Tibial nerve (tissue), 4 donors: ENCODE data around the gene MNT.

Experiments
- EP300 ChIP-seq, 2 donors: sonication (generic); formaldehyde crosslinking; IDR thresholded peaks; one replicate each; pipeline ENCODE4 v1.6.1; 2017; ENCODE audit warnings: antibody characterized with exemption in 2 of 2, mild to moderate bottlenecking in 1 of 2
- POLR2A ChIP-seq, 2 donors: fragments of 450-650 bp; IDR thresholded peaks; one replicate each; pipeline ENCODE4 v1.6.1; 2017; ENCODE audit warnings: antibody characterized with exemption in 2 of 2, mild to moderate bottlenecking in 2 of 2, moderate library complexity in 2 of 2
- TF ChIP-seq, protein P1 (sequence below), 5 experiments: fragments of 200-600 bp in 3 of 5; fragments of 450-650 bp in 2 of 5; sonication (generic) in 3 of 5; IDR thresholded peaks; one replicate each; pipeline ENCODE4 v1.5.1; 2016 to 2019; ENCODE audit warnings: antibody characterized with exemption in 5 of 5, mild to moderate bottlenecking in 3 of 5, moderate library complexity in 2 of 5

DNA sequence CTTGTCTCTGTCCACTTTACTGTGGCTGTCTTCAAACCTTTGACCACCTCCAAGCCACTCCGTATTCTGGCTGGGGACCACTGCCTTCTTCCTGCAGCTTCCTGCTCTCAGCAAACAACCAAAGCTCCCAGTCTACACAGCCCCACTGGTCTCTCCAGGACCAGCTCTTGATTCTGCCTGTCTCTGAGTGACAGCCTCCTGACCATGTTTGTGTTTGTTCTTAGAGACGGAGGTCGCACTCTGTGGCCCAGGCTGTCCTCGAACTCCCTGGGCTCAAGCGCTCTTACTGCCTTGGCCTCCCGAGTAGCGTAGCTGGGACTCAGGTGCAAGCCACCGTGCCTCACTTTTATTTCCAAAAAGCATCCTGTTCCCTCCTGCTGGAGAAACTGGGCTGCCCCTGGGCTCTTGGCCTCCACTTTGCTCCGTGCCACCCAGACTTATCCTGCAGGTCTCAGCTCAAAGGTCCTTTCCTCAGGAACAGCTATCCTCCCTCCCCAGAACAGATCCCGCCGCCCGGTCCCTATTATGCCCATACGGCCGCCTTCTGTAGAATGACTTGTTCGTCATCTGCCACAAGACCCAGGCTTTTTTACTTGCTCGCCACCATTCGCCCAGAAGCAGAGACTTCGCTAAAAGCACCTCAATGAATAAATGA, 9.1 kb downstream of the MNT start:
- TF ChIP-seq, protein P1, sequence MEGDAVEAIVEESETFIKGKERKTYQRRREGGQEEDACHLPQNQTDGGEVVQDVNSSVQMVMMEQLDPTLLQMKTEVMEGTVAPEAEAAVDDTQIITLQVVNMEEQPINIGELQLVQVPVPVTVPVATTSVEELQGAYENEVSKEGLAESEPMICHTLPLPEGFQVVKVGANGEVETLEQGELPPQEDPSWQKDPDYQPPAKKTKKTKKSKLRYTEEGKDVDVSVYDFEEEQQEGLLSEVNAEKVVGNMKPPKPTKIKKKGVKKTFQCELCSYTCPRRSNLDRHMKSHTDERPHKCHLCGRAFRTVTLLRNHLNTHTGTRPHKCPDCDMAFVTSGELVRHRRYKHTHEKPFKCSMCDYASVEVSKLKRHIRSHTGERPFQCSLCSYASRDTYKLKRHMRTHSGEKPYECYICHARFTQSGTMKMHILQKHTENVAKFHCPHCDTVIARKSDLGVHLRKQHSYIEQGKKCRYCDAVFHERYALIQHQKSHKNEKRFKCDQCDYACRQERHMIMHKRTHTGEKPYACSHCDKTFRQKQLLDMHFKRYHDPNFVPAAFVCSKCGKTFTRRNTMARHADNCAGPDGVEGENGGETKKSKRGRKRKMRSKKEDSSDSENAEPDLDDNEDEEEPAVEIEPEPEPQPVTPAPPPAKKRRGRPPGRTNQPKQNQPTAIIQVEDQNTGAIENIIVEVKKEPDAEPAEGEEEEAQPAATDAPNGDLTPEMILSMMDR (IDR thresholded peaks at IDR 0.05) = no peak
- no peak for TF ChIP-seq POLR2A (IDR thresholded peaks at IDR 0.05)
- TF ChIP-seq EP300 (IDR thresholded peaks at IDR 0.05) = no peak
